Karpas-422 (cell line): ENCODE measurements around the gene STK40. TPM values are rescaled to one million over a fixed set of nuclear protein-coding genes. Genes with fewer than 3 reads are reported as not detected.

Experiments used
- DNase-seq: peaks from one replicate; pipeline ENCODE4 v3.0.0-alpha.2; 2015
- H2AFZ ChIP-seq: fragments of 200-600 bp; sonication (generic); 2 replicates; pipeline ENCODE4 v1.6.1; 2014; ENCODE audit warnings: antibody characterized with exemption, low read length, mixed read lengths
- H3K27ac ChIP-seq: fragments of 200-600 bp; sonication (generic); 2 replicates; pipeline ENCODE4 v1.5.1; 2014; ENCODE audit warnings: mild to moderate bottlenecking, low read length, moderate library complexity
- H3K27me3 ChIP-seq: fragments of 200-600 bp; sonication (generic); 2 replicates; pipeline ENCODE4 v1.6.1; 2014; ENCODE audit warnings: low read length, mixed read lengths
- H3K36me3 ChIP-seq: fragments of 200-600 bp; sonication (generic); 2 replicates; pipeline ENCODE4 v1.6.1; 2014; ENCODE audit warnings: low read length, mixed read lengths; ENCODE audit not compliant: insufficient read depth
- H3K4me1 ChIP-seq: fragments of 200-600 bp; sonication (generic); 2 replicates; pipeline ENCODE4 v1.6.1; 2014; ENCODE audit warnings: mild to moderate bottlenecking, low read length, mixed read lengths
- H3K4me2 ChIP-seq: fragments of 200-600 bp; sonication (generic); 2 replicates; pipeline ENCODE4 v1.6.1; 2014; ENCODE audit warnings: low read length, low read depth, mild to moderate bottlenecking; ENCODE audit not compliant: poor library complexity, severe bottlenecking
- H3K4me3 ChIP-seq: fragments of 200-600 bp; sonication (generic); 2 replicates; pipeline ENCODE4 v1.5.1; 2014; ENCODE audit warnings: mild to moderate bottlenecking, antibody characterized with exemption, low read length, mixed read lengths
- H3K79me2 ChIP-seq: fragments of 200-600 bp; sonication (generic); 2 replicates; pipeline ENCODE4 v1.6.1; 2014; ENCODE audit warnings: mild to moderate bottlenecking, low read length, mixed read lengths
- H3K9ac ChIP-seq: fragments of 200-600 bp; sonication (generic); 2 replicates; pipeline ENCODE4 v1.6.0; 2014; ENCODE audit warnings: low read length
- H3K9me2 ChIP-seq: fragments of 200-600 bp; sonication (generic), shearing (Covaris generic); replicated peaks from 2 replicates; pipeline ENCODE4 v1.6.0; 2014; ENCODE audit warnings: mild to moderate bottlenecking, low read length, moderate library complexity; ENCODE audit not compliant: insufficient read depth
- H3K9me3 ChIP-seq: fragments of 300-700, 200-600 bp; sonication (generic); 2 replicates; pipeline ENCODE4 v1.6.1; 2014; ENCODE audit warnings: low read length, mixed read lengths
- H4K20me1 ChIP-seq: fragments of 200-600 bp; sonication (generic); 2 replicates; pipeline ENCODE4 v1.6.1; 2014; ENCODE audit warnings: mild to moderate bottlenecking, antibody characterized with exemption, low read length, low read depth; ENCODE audit not compliant: insufficient read depth
- small RNA-seq: library from RNA; depleted of rRNA; stranded (forward); fragments of <200 nt; gene quantifications from one replicate; pipeline ENCODE3, GENCODE V24; 2014
- total RNA-seq: library from RNA; depleted of rRNA; stranded (reverse); fragments of >200 nt; shearing (Covaris generic); gene quantifications from 2 replicates; pipeline ENCODE4 v1.2.3, GENCODE V29; 2014; ENCODE audit warnings: low replicate concordance; rRNA removed

STK40 gene
- total RNA-seq, 1 experiment from 2014 or later, result 27.0 TPM

- no peak overlapping the region for H3K4me3 ChIP-seq
- no peaks in the 10 kb centered on the region for H3K9me3 ChIP-seq
- no peak overlapping the region for H2AFZ ChIP-seq
- no peak overlapping the region for H3K9ac ChIP-seq
- H3K27me3 ChIP-seq, result no peaks in the 10 kb centered on the region
- H3K27ac ChIP-seq, result no peak overlapping the region
- DNase-seq, result no peak
- H3K9me2 ChIP-seq, result no peaks in the 10 kb centered on the region
- no peaks in the 10 kb centered on the region; the same call in 1 of the 2 replicates for H3K79me2 ChIP-seq
- H3K4me1 ChIP-seq, result no peaks in the 10 kb centered on the region
- no peak overlapping the region for H3K4me2 ChIP-seq
- H4K20me1 ChIP-seq, result no peaks in the 10 kb centered on the region
- H3K36me3 ChIP-seq, result peaks cover 51% of the 10 kb centered on the region; the same call in 1 of the 2 replicates
Observed at GRCh38 chr1:36297062-36297461, 88.7 kb downstream of the STK40 start.

GRCh38 chr1:36295390-36295789, 90.3 kb downstream of the STK40 start:
- no peaks in the 10 kb centered on the region for H3K27me3 ChIP-seq
- peaks cover 9% of the 10 kb centered on the region; the same call in 1 of the 2 replicates for H3K79me2 ChIP-seq
- no peak for DNase-seq
- no peak overlapping the region for H3K4me2 ChIP-seq
- no peaks in the 10 kb centered on the region for H3K4me1 ChIP-seq
- H3K36me3 ChIP-seq, result peaks cover 50% of the 10 kb centered on the region; the same call in 1 of the 2 replicates
- no peak overlapping the region for H3K4me3 ChIP-seq
- no peaks in the 10 kb centered on the region for H4K20me1 ChIP-seq
- no peak overlapping the region for H3K9ac ChIP-seq
- H3K27ac ChIP-seq, result no peak overlapping the region
- H3K9me3 ChIP-seq, result no peaks in the 10 kb centered on the region
- H2AFZ ChIP-seq, result no peak overlapping the region
- H3K9me2 ChIP-seq, result no peaks in the 10 kb centered on the region

Small RNA genes lying within 50 kb of the gene (small RNA-seq; reads per million reads assigned to genes)
- not detected for gene RNU4-27P
- gene SNORA63C, result 0.24 reads per million

Other genes starting within 250 kb of the STK40 start
- gene TRAPPC3, start 236.4 kb downstream of the STK40 start, total RNA-seq, result 46.7 and 81.0 TPM in 2 replicates
- gene MAP7D1, start 229.8 kb downstream of the STK40 start, total RNA-seq, result 24.1 and 87.3 TPM in 2 replicates
- 47.0 and 56.2 TPM in 2 replicates for gene THRAP3, start 161.5 kb downstream of the STK40 start, total RNA-seq
- gene SH3D21, start 79.6 kb downstream of the STK40 start, total RNA-seq, result 8.2 and 16.4 TPM in 2 replicates
- gene EVA1B, start 62.3 kb downstream of the STK40 start, total RNA-seq, result 0.75 and 7.1 TPM in 2 replicates
- 19.4 and 19.5 TPM in 2 replicates for gene LSM10, start 12.0 kb upstream of the STK40 start, total RNA-seq
- 11.8 and 15.0 TPM in 2 replicates for gene OSCP1, start 64.5 kb upstream of the STK40 start, total RNA-seq
- 86.7 and 108 TPM in 2 replicates for gene MRPS15, start 78.5 kb upstream of the STK40 start, total RNA-seq
- gene CSF3R, start 97.0 kb upstream of the STK40 start, total RNA-seq, result not detected in 2 replicates